ENCODE measurements around the gene TMCO2.

Gene TMCO2

DNA sequence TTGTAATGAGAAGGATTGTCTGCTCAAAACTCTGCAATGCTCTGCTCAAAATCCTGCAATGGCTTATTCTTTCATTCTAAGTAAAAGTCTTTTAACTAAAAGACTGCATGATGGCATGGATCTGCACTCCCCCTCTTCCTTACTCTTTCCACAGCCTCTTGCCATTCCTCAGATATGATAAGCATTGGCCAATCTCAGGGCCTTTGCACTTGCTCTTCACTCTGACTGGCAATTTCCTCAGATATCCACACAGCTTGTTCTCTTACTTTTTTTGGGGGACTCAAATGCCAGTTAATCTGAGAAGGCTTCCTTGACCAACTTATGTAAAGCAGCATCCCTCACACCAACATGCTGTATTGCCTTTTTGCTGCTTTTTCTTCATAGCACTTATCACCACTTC, 7.5 kb downstream of the TMCO2 start:
- TF ChIP-seq POLR2AphosphoS5 (IDR thresholded peaks at IDR 0.05; ENCODE audit: low read depth, low read length): no peak

DNA sequence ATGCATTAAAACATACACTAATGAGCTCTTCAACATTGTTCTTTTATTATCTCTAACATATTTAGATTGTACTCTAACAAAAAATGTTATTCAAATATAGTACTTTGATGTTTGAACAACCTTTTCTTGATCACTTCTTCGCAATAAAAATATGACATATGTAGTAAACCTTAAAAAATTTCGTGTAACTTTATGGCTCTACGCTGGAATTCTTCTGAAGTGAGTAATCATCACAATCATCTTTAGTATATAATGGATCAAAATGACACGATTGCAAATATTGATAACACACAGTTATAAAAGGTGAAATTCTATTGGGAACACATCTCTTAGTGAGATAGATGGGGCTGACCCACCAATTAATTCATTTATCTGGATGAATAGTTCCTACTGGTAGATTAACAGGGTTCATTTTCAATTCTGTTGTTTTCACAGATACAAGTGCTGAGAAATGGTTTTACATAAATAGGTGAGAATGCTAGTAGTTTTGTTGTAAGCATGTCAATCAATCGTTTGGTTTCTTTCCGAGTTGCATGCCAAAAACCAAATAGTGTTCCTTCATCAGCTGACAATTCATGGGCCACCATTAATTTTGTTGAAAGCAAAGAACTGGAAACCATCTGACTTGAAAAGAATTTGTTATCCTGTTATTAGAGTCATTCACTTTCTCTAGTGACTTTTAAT, 8.8 kb downstream of the TMCO2 start:
- TF ChIP-seq, protein P1, sequence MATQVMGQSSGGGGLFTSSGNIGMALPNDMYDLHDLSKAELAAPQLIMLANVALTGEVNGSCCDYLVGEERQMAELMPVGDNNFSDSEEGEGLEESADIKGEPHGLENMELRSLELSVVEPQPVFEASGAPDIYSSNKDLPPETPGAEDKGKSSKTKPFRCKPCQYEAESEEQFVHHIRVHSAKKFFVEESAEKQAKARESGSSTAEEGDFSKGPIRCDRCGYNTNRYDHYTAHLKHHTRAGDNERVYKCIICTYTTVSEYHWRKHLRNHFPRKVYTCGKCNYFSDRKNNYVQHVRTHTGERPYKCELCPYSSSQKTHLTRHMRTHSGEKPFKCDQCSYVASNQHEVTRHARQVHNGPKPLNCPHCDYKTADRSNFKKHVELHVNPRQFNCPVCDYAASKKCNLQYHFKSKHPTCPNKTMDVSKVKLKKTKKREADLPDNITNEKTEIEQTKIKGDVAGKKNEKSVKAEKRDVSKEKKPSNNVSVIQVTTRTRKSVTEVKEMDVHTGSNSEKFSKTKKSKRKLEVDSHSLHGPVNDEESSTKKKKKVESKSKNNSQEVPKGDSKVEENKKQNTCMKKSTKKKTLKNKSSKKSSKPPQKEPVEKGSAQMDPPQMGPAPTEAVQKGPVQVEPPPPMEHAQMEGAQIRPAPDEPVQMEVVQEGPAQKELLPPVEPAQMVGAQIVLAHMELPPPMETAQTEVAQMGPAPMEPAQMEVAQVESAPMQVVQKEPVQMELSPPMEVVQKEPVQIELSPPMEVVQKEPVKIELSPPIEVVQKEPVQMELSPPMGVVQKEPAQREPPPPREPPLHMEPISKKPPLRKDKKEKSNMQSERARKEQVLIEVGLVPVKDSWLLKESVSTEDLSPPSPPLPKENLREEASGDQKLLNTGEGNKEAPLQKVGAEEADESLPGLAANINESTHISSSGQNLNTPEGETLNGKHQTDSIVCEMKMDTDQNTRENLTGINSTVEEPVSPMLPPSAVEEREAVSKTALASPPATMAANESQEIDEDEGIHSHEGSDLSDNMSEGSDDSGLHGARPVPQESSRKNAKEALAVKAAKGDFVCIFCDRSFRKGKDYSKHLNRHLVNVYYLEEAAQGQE (IDR thresholded peaks at IDR 0.05; ENCODE audit: insufficient read depth in 1 of 2, low read depth in 2 of 2, low read length in 2 of 2): no peak
- TF ChIP-seq POLR2AphosphoS5 (IDR thresholded peaks at IDR 0.05; ENCODE audit: low read depth, low read length) (no peak), FOXP2 (optimal IDR thresholded peaks at IDR 0.05; ENCODE audit: borderline replicate concordance, extremely low read depth, extremely low read length, insufficient read depth) (no peak), TAF1 (IDR thresholded peaks at IDR 0.05; ENCODE audit: borderline replicate concordance, insufficient read depth, low read length) (no peak), SIN3A (IDR thresholded peaks at IDR 0.05; ENCODE audit: borderline replicate concordance, insufficient read depth, low read length) (no peak)

DNA sequence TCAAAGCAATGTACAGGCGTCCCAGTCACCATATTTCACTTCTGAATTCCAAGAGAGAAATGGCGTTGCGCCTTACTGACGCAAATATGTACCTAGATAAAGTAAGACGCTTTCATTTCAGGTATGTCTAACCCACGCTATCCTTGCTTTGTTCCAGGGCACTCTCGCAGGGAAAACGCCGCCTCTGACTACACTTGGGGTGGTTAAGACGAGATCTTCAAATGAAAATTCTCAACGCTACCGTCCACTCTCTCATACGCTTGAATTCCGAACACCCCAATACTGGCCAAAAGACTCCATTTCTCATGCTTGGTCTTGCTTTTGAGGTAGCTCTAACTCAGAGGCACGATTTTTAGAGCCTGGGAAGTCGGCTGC, 9.6 kb downstream of the TMCO2 start:
- TF ChIP-seq, protein P1 (IDR thresholded peaks at IDR 0.05; ENCODE audit: insufficient read depth in 1 of 2, low read depth in 2 of 2, low read length in 2 of 2): no peak

DNA sequence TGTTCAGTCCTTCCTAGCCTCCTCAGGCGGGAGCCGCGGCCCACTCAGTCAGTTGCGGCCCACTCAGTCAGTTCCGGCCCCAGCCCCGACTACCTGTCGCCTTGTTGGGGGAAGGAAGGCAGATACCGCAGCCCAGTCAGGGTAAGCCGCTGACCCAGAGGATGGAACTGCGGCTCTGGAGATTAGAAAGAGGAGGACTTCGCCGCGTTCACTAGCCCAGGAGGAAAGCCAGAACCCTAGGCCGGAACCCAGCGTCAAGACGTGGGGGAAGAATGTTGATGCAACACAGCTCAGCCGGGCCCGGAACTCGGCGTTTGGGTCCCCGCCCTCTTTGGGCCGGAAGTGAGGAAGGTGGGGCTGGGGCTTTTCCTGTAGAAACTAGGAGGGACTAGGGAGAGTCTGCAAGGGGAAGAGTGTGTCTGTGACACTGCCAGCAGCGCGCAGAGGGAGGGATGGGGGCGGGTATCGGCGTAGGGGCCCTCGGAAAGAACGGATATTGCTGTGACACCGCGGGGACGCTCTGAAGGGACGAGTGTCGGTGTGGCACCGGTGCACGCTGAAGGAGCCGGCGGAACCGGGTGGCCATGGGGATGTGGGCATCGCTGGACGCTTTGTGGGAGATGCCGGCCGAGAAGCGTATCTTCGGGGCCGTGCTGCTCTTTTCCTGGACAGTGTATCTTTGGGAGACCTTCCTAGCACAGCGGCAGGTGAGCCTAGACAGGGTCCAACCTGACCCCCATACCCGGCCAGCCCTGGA, 10.1 kb downstream of the TMCO2 start, which contains the start of gene ZMPSTE24:
Gene ZMPSTE24 (plus strand): TSS at position 549 of the 757 bp plus-strand sequence. CDS start 36 bp downstream, at position 585.
- peak; percentile 91 for TF ChIP-seq TAF1 (IDR thresholded peaks at IDR 0.05; ENCODE audit: borderline replicate concordance, insufficient read depth, low read length)
- peak; percentile 72 for TF ChIP-seq FOXP2 (optimal IDR thresholded peaks at IDR 0.05; ENCODE audit: borderline replicate concordance, extremely low read depth, extremely low read length, insufficient read depth)
- peak; percentile 89; the same call in 1 of the 2 replicates for TF ChIP-seq SIN3A (IDR thresholded peaks at IDR 0.05; ENCODE audit: borderline replicate concordance, insufficient read depth, low read length)
- peak; percentile 87 for TF ChIP-seq POLR2AphosphoS5 (IDR thresholded peaks at IDR 0.05; ENCODE audit: low read depth, low read length)
- TF ChIP-seq, protein P1 (IDR thresholded peaks at IDR 0.05; ENCODE audit: insufficient read depth in 1 of 2, low read depth in 2 of 2, low read length in 2 of 2): peak; percentile 46 to 59; a peak in 2 of 4 replicates

DNA sequence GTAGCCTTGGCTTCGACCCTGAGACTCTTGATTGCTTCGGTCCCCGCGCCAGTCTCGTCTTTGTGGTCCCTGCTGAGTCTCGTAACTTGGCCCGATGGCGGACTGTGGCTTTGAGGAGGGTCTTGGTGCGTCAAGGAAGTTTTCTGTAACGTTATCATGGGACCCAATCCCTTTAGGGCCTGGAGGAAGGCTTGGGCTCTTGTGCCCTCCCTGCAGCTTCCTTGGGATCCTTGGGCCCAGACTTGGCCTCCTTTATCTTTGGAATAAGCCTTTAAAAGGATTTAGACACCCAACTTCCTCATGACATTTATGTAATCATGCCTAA, 10.7 kb downstream of the TMCO2 start:
- TF ChIP-seq TAF1 (IDR thresholded peaks at IDR 0.05; ENCODE audit: borderline replicate concordance, insufficient read depth, low read length) (no peak), FOXP2 (optimal IDR thresholded peaks at IDR 0.05; ENCODE audit: borderline replicate concordance, extremely low read depth, extremely low read length, insufficient read depth) (no peak), POLR2AphosphoS5 (IDR thresholded peaks at IDR 0.05; ENCODE audit: low read depth, low read length) (no peak), SIN3A (IDR thresholded peaks at IDR 0.05; ENCODE audit: borderline replicate concordance, insufficient read depth, low read length) (no peak)
- TF ChIP-seq, protein P1 (IDR thresholded peaks at IDR 0.05; ENCODE audit: insufficient read depth in 1 of 2, low read depth in 2 of 2, low read length in 2 of 2): no peak
